Activated CD8-positive, alpha-beta memory T cell treated with anti-CD3 and anti-CD28 coated beads for 4 hours (primary cell): Measurements from ENCODE around the gene DPYD.

Source experiments
- DNase-seq, 2 donors: peaks; one replicate each; pipeline ENCODE4 v3.0.0-alpha.2; 2020; ENCODE audit warnings: low read depth in 2 of 2

The DPYD gene

GRCh38 chr1:97202481-97203380 is 718.1 kb downstream of the DPYD start:
- no peak for DNase-seq

- DNase-seq: no peak
These were observed 719.2 kb downstream of the DPYD start for GRCh38 chr1:97201641-97202040.

GRCh38 chr1:97200595-97200994 is 720.2 kb downstream of the DPYD start:
- DNase-seq: no peak

GRCh38 chr1:97196825-97197516 is 723.9 kb downstream of the DPYD start:
- DNase-seq: no peak

- DNase-seq: no peak
These were observed 727.8 kb downstream of the DPYD start for GRCh38 chr1:97192872-97193572.

GRCh38 chr1:97190326-97190725 is 730.5 kb downstream of the DPYD start:
- DNase-seq: no peak

DNA sequence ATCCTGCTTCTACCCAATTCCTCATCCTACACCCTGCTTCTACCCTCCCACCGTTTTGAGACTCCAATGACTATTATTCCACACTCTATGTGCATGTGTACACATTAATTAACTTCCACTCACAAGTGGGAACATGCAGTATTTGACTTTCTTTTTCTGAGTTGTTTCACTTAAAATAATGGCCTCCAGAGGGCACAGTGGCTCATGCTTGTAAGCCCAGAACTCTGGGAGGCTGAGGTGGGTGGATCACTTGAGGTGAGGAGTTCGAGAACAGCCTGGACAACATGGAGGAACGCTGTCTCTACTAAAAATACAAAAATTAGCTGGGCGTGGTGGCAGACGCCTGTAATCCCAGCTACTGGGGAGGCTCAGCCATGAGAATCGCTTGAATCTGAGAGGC is 734.5 kb downstream of the DPYD start:
- DNase-seq: no peak

GRCh38 chr1:97174039-97174704 is 746.7 kb downstream of the DPYD start:
- no peak for DNase-seq

- DNase-seq: no peak
These were observed 750.5 kb downstream of the DPYD start for GRCh38 chr1:97170300-97170699.

DNA sequence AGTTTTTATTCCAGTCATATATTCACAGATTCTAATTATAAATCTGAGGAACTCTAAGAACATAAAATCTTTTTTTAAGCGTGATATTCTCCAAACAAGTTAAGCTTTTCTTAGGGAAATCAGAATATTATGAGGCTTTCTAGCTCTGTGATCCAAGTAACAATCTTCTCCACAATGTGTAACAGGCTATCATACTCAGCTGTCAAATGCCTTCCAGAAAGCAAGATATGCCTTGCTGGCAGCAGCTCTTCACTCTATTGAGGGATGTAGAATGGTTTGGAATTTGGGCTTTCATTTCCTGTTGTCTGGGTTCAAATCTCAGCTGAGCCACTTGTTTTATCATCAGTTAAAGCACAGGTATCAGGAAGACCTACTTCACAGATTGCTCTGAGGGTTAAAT is 752.8 kb downstream of the DPYD start:
- no peak for DNase-seq

GRCh38 chr1:97167246-97167645 is 753.6 kb downstream of the DPYD start:
- no peak for DNase-seq

DNA sequence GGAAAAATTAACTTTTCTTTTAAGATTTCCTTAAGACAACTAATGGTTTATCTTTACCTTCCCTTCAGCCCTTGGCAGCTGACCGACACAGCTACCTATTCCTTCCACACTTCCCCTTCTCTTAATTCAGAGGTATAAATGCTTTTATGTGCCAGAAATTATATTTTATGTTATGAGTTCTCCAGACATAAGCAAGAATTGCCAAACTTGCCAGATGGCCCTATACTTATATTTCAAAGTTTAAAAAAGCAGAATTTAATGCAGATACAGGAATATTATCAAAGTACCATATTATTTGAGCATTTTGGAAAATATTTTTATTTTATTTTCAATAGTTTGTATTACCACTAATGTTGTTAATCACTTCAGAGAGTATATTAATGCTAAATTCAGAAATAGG is 754.2 kb downstream of the DPYD start:
- DNase-seq: no peak

GRCh38 chr1:97164276-97164639 is 756.6 kb downstream of the DPYD start:
- no peak for DNase-seq

- DNase-seq: no peak
These were observed 757.1 kb downstream of the DPYD start for GRCh38 chr1:97163591-97164275.

DNA sequence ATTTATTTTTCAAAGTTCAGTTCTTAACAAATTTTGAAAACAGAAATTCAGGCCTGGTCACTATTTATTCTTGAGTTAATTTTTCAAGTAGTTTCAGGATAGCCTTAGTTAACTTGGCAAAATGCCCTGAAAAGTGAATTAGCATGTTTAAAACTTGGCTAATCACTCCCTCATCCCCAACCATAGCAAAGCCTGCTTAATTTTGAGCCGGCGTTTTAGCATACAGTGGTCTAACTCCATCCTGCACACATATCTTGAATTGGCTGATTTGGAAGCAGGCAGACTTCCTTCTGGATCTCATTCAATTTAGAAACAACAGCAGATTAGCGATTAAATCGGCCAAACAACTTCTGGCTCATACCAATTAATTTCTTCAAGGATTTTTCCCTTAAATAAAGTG is 760.0 kb downstream of the DPYD start:
- DNase-seq: no peak

DNA sequence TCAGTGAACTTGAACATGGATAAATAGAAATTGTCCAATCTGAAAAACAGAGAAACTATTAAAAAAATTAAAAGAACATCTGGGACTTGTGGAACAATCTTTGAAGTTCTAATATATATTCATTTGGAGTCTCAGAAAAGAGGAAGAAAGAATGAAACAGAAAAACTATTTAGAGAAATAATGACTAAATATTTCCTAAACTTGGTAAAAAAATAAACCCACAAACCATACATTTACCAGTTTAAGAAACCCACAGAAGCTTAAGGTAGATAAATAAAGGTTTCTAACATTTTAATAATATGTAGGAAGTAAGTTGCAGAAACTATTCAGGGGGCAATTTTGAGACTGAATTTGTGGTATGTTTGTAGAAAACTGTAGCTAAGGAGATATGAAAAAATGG is 761.5 kb downstream of the DPYD start:
- no peak for DNase-seq

DNA sequence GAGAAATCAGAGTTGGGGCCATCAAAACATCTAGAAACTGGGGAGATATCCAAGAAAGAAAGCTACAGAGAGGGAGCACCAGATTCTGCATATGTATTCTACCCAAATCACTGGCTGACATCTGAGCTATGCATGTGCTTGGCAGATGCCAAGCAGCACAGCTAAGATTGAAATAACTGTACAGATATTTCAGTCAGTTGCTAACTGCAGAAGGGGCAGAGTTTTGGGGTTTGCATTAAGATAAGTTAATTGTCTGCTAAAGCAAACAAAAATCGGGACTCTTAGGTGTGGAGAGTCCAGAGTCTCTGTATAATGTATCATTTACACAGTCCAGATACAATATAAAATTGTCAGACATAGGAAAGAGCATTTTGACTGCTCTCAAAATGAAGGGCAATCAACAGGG is 762.1 kb downstream of the DPYD start:
- no peak for DNase-seq

DNA sequence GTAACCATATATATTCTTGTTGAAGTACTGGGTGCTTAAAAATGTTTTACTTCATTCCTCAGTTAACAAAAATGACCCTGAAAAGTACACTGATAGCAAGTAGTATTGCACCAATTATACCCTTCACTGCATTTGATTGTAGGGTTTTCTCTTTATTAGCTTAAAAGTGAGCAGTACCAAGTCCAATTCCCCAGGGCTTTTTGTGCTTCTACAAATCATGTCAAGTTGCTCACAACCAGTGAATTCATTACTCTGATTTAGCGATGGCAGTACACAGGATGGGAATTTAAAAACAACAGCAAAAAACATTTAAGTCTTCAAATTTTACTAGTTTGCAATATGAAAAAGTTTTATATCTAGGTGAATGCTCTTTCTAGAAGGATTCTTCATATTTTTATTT is 762.8 kb downstream of the DPYD start:
- no peak for DNase-seq

DNA sequence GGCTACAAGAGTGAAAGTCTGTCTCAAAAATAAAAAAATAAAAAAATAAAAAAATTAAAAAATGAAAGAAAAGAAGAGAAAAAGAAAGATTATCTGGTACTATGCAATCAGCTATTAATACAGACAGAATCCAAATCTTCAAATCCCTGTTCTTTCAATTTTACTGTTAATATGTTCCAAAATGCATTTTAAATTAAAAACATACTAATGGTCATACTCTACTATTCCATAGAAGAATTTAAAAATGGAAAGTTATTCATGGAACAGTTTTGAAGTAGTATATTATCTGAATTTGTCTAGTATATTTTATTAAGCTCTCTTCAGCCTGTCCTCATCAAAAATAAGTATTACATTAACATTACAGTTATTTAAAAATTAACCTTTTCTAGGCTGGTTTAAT is 769.2 kb downstream of the DPYD start:
- no peak for DNase-seq

- no peak for DNase-seq
These were observed 775.4 kb downstream of the DPYD start for GRCh38 chr1:97145321-97145956.

- no peak for DNase-seq
These were observed 776.3 kb downstream of the DPYD start for GRCh38 chr1:97144527-97144926.
